HS-5 (cell line): ENCODE data around the gene HABP2.

Experiments
- DNase-seq: peaks from one replicate; pipeline ENCODE4 v3.0.0-alpha.2; 2012; ENCODE audit warnings: low read depth

The HABP2 gene

GRCh38 chr10:113557903-113558321, 5.1 kb downstream of the HABP2 start:
- no peak for DNase-seq

DNA sequence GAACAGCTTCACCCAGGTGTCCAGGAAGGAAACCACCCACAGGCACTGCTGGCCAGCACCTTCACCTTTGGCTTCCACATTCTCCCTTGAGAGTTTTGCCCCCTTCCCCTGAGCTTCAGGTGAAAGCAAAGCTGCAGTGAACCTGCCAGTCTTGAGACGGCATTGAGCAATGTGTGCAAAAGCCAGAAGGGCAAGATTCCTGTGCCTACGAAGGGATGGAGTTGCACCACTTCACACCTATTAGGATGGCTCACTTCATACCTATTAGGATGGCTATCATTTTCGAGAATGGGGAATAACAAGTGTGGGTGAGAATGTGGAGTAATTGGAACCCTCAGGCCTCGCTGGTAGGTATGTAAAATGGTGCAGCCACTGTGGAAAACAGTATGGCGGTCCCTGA, 7.2 kb downstream of the HABP2 start:
- no peak for DNase-seq

- DNase-seq, result no peak
Observed at GRCh38 chr10:113561214-113561613, 8.4 kb downstream of the HABP2 start.

DNA sequence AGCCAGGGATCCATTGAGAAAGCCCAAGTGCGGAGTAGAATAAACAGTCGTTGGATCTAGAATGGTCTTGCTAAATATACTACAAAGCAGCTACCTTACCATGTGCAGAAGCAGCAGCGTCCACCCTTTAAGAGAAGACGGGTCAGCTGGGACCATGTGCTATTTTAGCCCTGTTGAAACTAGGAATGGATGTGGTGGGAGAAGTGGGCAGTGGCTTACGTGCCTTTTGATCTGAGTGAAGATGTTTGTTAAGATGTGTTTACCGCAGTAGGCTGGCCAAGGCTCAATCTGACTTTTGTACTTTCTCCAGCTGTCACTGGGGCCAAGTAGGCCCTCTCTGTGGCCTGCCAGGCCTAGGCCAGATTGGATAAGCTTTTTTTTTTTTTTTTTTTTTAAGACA, 9.2 kb downstream of the HABP2 start:
- no peak for DNase-seq

GRCh38 chr10:113562704-113563103, 9.9 kb downstream of the HABP2 start:
- DNase-seq, result no peak

GRCh38 chr10:113563306-113564088, 10.6 kb downstream of the HABP2 start:
- no peak for DNase-seq

DNA sequence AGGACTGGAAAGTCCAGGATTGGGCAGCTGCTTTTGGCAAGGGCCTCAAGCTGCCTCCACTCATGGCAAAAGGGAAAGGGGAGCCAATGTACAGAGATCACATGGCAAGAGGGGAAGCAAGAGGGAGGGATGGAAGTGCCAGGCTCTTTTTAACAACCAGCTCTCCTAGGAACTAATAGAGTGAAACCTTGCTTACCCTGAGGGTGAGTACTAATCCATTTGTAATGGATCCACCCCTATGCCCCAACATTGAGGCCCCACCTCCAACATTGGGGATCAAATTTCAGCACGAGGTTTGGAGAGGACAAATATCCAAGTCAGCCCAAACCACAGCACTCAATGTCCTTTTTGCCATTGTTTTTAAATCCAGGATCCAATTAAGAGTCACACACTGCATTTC, 12.5 kb downstream of the HABP2 start:
- no peak for DNase-seq

GRCh38 chr10:113566888-113567287, 14.0 kb downstream of the HABP2 start:
- DNase-seq, result no peak

DNA sequence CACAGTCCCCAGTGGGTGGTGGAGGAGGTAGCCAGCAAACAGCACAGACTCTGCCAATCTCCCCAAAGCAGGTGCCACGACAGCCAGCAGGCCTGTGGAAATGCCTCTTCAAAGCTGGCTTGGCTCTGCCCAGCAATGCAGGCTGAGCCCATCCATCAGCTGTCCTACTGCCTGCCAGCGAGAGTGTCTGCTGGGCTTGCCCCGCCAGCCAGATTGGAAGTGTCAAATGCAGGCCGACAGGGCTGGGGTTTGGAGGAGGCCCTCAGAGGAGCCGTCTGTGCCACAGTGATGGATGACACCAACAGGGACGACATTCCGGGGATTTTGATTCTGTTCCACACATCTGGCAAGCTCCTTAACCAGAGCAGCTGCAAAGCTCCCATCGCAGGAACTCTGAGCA, 16.7 kb downstream of the HABP2 start:
- no peak for DNase-seq

- no peak for DNase-seq
Observed at GRCh38 chr10:113572520-113573290, 19.9 kb downstream of the HABP2 start.

DNA sequence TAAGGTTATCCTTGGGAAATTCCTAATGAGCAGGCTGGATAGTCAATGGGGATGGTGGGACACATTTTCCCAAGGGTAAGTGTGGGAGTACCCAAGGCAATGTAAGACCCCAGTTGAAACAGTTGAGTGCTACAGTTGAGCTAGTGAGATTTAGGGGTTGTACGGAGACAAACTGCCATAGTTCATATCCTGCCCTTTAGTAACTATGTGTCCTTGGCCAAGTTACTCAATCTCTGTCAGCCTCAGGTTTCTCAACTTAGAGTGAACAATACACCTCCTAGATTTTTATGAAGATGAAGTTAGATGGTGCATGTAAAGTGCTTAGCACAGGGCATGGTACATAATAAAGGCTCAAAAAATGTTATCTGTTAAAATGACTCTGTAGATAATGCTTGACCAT, 20.5 kb downstream of the HABP2 start:
- no peak for DNase-seq

DNA sequence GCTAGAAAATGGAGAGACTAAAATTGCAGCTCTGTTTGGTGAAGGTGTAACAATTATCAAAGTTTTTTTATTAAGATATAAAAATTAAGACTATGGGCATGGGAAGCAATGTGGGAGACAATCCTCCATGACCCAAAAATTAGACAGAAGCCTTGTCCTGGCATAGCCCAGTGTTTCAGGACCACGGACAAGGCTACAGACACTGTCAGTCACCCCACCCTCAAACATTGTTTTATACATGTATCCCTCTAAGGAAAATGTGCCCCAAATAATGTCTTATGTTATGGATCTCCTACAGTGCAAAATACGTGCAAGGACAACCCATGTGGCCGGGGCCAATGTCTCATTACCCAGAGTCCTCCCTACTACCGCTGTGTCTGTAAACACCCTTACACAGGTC, 24.0 kb downstream of the HABP2 start:
- no peak for DNase-seq

DNA sequence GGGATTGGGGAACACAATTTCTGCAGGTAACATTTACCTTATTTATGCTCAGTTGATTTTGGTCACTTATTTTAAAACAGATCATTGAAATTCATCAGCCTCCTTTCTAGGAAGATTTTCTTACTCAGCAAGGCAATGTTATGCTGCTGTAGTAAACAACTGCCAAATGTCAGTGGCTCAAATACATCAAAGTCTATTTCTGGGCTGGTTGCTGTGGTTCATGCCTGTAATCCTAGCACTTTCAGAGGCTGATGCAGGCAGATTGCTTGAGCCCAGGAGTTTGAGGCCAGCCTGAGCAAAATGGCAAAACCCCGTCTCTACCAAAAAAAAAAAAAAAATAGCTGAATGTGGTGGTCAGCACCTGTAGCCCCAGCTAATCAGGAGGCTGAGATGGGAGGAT, 25.9 kb downstream of the HABP2 start:
- DNase-seq, result no peak

DNA sequence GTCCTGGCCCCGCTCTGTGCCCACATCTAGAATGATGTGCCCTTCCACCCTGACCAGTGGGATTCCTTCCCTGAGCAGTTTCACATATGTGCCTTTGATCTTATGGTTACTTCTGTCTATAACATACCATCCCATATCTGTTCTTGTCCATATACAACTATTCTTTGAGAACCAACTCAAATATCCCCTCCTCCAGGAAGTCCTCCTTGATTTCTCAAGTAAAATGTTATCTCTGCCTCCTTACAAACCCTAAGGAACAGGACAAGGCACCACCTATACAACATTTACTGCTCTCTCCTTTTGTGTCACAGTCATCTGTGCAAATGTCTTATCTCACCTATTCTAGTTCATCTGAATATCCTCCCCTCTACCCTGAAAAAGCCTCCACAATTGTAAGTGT, 28.2 kb downstream of the HABP2 start:
- no peak for DNase-seq

GRCh38 chr10:113583571-113583970, 30.7 kb downstream of the HABP2 start:
- DNase-seq, result no peak

GRCh38 chr10:113585949-113586348, 33.1 kb downstream of the HABP2 start:
- DNase-seq, result no peak

DNA sequence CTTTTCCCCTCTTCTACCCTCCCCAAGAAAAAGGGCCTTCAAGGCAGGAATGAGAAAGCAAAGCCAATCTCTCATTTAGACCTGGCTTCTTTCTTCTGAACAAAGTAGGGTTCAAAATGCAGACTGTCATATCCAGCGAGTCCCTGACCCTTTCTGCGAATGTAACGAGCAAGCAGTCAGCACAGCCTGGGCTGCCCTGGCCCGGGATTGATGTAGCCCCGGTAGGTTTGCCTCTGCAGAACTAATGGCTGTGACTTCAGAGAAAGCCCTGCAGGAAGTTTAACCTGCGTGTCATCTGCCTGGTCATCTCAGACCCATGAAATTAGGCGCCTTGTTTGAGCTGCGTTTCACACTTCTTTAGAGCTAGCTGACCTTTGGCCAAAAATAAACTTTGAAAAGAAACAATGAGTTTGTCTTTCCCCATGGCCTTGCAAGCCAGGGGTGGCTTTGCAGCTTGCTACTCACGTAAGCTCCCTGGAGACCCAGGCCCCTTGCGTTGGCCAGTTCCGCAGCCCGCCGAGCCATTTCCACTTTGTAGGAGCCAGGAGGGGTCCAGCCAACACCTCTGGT, 36.4 kb downstream of the HABP2 start:
- no peak for DNase-seq

- no peak for DNase-seq
Observed at GRCh38 chr10:113590581-113590980, 37.7 kb downstream of the HABP2 start.

GRCh38 chr10:113592380-113592779, 39.5 kb downstream of the HABP2 start:
- no peak for DNase-seq

GRCh38 chr10:113594652-113595051, 41.8 kb downstream of the HABP2 start:
- no peak for DNase-seq

- DNase-seq, result no peak
Observed at GRCh38 chr10:113600569-113600968, 47.7 kb downstream of the HABP2 start.

GRCh38 chr10:113603057-113603777, 50.4 kb downstream of the HABP2 start:
- DNase-seq, result no peak

- DNase-seq, result no peak
Observed at GRCh38 chr10:113604572-113604971, 51.7 kb downstream of the HABP2 start.
